GM11168 (cell line): ENCODE results near the gene CAMK4.

Experiments used
- in situ Hi-C: fragments of 300-500 bp; cut with MboI; formaldehyde crosslinking; loops from one replicate; pipeline ENCODE4 v1.12.0; 2022; ENCODE audit warnings: low sequenced_read_pairs; ENCODE audit not compliant: unreplicated experiment

Gene CAMK4

DNA sequence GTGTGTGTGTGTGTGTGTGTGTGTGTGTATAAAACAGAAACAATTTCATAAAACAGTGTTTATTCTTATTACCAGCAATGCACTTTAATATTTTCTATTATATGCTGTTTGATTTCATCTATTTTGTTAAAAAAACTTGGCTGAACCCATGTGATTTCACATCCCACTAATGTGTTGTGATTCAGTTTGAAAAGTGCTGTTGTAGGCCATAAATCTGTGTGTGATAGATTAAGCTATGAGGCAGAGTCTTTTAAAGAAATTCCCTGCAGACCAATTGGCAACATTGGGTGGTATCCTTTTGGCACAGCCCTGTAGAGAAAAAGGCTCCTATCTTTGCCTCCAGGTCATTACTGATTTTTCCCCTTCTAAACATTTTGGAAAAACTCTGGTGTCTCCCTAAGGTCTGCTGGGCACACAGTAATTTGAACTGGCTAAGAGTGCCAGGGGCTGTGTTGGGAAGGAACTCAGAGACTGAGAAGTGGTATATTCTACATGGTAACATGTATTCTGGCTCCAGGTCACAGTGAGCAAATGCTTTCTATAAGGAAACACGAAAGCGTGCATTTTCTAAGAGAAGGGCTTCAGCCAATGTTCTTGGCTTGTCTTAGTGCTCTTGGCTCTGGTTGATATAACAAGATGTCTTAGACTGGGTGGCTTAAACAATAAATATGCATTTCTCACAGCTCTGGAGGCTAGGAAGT is 4.5 kb downstream of the CAMK4 start:
- in situ Hi-C loops = loop anchor here (10.0 kb wide), 1 partner anchor 46 kb away; no protein-coding TSS in a partner anchor

DNA sequence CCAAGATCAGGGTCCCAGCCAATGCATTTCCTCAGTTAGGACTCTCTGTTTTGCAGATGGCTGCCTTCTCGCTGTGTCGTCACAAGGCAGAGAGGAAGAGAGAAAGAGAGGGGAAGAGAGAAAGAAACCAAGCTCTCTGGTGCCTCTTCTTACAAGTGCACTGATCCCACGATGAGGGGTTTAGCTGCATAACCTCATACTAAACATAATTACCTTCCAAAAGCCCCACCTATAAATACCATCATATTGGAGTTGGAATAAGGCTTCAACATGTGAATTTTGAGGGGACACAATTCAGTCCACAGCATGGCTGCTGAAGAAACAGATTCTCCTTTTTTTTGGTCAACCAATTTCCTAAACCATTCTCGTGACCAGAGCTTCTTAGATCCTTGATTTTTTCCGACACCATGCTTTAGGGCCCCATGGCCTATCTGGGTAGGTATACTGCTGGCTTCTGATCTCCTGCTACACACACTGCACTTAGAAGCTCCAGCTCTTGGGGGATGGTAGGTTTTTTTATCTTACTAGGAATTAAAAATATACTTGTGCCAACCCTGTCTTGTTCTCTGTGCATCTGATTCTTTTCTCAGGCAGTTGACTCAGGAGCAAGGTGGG is 5.1 kb downstream of the CAMK4 start:
- in situ Hi-C loops = loop anchor here (10.0 kb wide), 1 partner anchor 45 kb away; no protein-coding TSS in a partner anchor

DNA sequence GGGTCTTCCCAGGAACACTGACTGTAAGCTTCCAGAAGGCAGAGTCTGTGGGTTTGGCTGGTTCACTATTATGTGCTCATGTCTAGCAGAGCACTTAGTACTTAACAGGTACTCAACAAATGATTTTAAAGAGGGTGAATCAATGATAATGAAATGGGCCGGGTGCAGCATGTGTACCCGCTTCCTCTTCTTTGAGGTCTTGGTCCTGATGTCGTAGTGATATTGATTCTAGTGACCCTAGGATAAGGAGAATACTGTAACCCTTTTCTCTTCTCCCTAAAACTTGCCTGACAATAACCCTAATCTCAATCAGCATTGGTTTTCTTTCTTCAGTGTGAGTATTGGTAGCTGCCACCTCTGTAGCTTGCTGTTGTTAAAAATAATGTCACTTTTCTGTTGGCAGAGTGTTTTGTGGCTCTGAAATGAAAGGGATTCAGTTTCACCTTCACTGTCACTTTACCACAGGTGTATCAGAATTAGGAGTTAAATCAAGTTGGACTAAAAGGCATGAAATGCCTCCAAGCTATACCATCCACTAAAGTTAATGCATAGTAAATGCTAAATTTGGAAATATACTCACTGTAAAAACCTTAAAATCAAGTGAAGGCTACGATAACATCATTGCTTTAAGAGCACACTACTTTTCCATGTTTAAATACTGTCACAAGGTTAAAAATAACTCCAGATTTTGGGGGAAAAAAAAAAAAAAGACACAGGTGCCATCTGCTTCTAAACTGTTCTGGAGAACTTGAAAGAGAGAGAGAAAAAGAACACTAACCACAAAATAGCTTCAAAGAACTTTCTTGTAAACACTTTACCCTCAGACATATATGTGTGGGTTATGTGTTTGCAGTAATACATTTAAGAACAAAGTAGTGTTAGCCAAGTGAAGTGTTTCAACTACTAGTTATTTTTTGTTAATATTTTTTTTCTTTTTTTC is 6.0 kb downstream of the CAMK4 start:
- in situ Hi-C loops = loop anchor here (10.0 kb wide), 1 partner anchor 45 kb away; no protein-coding TSS in a partner anchor

DNA sequence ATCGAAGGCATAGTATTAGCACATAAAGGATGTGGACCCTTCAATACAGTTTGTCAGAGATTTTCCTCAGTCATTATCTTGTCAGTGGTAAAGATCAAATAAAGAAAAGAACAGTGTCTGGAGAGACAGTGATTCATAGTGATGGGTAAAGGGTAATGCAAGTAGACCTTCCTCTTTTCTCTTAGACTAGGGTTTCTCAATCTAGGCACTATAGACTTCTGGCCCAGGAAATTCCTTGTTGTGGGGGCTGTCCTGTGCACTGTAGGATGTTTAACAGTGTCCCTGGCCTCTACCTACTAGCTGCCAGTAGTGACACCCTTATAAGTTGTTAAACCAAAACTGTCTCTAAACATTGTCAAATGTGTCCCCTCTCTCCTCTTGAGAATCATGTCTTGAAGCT is 6.9 kb downstream of the CAMK4 start:
- in situ Hi-C loops = no loop called here

DNA sequence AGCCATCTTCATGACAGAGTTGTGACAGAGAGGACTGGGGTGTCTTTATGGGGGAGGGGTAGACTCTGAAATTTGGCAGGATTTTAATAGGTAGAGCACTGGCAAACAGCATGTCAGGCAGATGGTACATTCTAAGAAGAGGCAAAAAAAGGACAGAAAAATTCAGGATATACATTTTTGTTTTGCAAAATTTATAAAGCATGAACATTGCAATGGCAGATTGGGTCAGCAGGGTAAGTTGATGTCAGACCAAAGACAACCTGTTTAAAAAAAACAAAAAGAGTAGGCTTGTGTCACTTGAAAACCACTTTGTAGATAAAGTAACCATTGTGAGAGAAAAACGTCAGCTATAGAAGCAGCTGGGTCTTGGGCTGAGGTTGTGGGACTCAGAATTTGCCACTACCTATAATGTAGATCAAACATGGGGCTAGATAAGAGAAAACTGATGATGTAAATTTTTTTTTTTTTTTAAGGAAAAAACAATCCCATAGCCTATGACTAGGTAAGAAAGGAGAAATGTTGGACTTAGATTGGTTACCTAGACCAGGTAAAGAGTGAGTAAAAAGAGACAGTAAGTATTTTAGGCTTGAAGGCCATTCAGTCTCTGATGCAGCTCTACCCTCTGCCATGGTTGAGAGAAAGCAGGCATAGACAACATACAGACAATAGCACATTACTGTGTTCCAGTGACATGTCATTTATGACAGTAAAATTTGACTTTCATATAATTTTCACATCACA is 8.3 kb downstream of the CAMK4 start:
- in situ Hi-C loops = no loop called here

DNA sequence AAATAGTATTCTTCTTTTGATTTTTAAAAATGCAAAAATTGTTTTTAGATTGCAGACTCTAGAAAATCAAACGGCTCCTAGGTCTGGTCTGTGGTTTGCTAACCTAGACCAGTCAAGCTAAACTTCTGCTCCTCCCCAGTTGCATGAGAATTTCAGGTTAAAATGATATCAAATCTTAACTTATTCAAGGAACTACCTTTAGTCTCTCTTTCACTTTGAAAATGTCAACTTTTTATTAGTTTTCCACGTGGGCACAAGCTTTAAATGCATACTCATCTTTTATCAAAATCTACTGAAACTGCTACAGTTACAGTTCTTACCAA is 8.8 kb downstream of the CAMK4 start:
- in situ Hi-C loops = no loop called here

DNA sequence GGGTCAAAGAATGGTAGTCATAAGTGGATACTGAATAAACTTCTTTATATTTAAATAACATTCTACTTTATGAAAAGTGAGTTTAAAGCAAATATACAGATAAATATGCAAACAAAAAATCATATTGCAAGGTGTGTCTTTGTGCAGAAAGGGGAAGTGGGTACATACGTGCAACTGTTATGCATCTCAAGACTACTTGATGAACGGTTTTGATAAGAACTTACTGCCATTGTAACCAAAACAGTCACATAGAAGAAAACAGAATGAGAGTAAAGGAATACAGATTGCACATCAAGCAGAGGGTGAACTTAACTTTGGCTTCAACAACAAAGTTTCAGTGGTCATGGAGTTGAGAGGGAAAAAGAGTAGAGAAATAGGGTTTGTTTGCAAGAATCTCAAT is 9.9 kb downstream of the CAMK4 start:
- in situ Hi-C loops = no loop called here

DNA sequence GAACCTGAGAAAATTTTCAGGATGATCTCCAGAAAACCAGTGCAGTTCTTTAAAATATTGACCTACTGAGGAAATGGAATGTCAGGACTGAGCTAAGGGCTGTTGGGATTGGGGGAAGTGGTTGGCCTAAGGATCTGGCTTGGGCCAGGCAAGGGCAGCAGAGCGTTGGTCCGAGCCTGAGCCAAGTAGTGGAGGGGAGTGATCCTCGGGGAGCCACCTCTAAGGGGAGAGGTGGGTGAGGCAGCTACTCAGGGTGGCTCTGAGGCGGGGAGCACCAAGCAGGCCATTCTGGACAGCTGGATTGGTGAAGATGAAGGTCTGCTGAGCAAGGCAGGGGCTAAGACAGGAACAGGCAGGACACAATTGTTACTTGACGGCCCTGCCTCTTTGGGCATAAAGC is 11.5 kb downstream of the CAMK4 start:
- in situ Hi-C loops = no loop called here

DNA sequence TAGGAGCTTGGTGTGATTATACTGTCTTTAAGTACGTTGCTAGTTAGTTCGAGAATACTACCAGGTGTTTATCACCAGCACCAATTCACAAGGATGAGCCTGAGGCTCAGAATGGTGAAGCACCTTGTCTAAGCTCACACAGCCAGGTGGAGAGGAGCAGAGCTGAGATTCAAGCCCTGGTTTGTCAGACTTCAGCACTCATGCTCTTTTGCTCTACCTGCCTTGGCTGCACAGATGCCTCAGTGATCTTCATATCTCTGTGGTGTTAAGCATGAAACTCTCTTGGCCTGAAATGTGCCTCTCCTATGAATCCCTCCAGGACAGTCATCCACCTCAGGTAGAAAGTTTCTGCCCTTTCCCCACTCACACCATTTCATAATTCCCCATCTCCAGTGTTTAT is 12.2 kb downstream of the CAMK4 start:
- in situ Hi-C loops = no loop called here

DNA sequence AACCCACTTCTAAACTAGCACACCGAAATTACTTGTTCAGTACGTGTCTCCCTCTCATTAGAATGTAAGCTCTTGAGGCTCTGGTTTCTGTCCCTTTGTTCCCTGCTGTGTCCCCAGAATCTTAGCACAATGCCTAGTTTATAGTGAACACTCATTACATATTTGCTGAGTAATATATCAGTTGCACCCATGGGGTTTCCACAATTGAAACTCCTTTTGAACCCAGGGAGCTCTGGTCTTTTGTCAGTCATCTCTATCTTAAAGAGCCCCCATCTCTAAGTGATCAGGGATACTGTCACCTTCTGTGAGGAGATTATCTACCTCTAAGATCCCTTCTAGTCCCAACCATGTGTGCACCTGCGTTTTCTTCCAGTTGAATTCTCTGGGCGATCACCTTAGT is 12.8 kb downstream of the CAMK4 start:
- in situ Hi-C loops = no loop called here

DNA sequence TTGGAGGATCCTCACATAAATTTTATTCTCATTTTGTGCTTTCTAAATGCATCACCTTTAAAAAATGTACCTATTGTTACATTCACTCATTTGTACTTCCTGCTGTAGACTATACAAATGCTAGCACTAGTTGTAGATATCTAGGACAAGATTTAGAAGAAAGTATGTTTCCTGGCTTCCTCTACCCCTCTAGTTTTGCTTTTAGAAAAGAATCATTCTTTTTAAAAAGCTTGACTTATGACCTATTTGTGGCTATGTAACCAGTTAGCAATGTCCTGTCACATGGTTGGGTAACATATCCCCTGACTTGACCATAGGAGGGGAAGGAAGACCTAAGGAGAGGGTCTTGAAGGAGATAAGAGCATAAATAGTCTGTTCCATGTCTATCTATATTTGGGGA is 13.3 kb downstream of the CAMK4 start:
- in situ Hi-C loops = no loop called here

DNA sequence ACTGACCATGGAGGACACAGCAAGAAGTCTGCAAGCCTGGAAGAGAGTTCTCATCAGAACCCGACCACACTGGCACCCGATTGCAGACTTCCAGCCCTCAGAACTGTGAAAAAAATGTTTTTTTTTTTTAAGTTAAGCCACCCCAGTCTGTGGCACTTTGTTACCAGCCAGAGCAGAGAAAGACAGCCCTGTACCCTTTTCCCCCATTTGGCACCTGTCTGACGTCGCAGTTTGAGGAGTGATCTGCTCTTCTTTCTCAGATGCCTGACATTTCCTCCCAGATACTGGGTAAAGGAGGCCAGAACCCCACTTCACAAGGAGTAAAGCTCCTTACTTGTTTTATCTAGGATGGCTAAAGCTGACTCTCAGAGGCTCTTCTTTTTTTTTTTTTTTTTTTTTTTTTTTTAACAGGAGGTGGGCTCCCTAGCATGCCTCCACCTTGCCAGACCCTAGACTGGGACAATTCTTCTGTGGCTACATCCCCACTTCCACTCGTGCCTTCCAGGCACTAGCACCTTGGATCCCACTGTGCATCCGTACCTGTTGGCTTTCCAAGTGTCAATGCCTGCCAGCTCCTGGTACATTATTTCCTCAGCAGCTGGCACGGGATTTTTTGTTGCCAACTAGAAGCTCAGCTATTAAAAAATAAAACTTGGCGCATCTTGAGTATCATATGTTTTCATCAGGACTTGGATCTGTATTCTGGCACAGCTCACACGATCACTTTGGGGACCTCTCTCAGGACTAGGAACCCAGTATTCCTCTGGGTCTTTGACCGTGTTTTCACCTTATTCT is 14.4 kb downstream of the CAMK4 start:
- in situ Hi-C loops = no loop called here

DNA sequence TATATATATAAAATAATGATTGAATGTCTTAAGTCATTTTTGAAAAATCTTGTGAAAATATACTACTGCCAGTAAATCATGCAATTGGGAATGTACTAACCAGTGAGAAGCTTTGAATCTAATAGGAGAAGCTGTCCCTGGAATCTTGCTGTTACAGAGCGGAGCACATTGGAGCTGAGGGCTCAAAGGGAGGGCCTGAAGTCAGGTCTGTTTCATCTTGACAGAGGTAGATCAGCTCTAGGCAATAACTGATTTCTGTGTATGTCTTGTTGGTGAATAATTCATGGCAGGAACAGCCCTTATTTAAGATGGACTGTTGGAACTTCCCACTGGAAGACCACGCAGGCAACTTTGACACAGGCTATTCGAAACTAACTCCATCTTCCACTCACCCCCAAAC is 17.5 kb downstream of the CAMK4 start:
- in situ Hi-C loops = no loop called here

DNA sequence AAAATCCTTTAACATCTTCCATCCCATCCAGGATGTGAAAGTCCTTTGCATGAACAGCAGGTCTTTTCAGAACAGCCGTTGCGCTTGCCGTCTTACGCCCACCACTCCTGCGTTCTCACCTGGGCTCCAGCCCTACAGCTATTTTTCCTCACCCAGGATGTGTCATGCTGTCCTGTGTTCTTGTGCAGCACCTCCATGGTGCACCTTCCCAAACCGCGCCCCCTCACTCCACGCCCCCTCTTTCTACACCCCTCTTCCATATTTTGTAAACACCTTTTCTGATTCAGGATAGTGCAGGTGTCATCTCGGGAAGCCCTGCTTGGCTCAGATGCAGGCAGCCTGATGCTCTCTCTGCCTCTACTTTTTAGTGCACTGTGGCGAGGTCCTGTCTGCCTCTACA is 18.4 kb downstream of the CAMK4 start:
- in situ Hi-C loops = no loop called here

DNA sequence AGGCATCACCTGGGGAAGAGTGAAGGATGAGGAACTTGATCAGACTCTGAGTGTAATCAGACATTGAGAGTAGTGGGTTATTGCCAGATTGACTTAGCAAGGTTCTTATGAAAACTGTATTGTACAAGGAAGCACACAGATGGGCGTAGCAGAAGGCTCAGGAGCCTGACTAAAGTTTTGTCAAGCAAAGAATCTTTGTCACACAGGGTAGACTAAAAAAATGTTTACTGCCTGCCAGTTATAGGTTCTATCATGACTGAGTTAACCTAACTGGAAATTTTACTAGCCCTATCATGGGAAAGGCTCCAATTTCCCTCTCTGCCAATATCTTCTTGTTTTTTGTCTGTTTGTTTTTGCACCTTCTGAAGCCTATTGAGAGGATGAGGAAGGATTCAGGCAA is 19.1 kb downstream of the CAMK4 start:
- in situ Hi-C loops = no loop called here

DNA sequence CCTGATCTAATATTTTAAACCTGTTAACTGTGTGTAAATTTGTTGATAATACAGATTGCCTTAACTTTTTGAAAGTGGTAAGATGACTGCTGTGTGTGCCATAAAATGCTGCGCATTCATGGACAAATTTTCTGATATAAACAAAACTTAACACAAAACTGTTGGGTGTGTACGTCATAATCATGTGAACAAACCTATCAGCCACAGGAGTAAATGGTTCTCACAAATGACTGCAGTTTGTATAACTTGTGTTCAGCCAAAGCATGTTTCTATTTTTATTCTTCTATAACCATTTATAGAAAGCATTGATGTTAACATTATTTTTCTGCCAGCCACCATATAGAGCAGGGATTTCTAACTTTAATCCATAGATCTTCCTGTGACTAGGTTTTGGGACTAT is 21.5 kb downstream of the CAMK4 start:
- in situ Hi-C loops = no loop called here

DNA sequence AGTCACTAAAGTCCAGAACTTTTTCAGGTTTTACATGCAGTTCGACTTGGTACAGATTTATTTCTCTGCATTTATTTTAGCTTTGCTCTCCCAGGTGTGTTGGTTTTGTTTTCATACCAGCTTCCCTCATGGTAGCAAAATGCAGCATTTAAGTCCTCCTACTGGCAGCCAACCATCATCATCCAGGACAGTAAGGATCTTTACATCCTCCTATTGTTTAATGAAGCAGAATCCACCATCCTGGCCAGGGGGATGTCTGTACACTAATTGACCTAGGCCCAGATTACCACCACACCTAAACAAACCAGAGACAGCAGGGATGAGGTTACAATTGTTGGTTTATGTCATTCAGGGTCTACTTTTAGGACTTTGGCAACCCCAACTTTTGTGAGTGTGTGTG is 22.3 kb downstream of the CAMK4 start:
- in situ Hi-C loops = no loop called here

DNA sequence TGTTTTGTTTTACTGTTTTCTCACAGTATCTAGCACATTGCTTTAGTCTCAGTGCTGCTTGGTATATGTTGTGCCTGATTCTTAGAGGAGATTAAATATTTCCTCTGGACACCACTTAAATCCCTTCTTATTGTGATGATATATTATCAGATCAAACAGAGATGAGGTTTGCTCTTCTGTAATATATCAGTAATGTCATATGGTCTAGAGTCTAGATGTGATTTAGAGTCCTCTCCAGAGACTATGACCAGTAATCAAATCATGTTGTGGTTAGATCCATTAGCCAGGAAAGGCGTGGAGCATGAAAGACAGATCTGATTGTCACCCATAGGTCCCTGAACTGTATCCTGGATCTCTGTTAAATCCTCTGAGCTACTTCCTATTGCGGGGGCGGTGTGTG is 24.4 kb downstream of the CAMK4 start:
- in situ Hi-C loops = no loop called here

DNA sequence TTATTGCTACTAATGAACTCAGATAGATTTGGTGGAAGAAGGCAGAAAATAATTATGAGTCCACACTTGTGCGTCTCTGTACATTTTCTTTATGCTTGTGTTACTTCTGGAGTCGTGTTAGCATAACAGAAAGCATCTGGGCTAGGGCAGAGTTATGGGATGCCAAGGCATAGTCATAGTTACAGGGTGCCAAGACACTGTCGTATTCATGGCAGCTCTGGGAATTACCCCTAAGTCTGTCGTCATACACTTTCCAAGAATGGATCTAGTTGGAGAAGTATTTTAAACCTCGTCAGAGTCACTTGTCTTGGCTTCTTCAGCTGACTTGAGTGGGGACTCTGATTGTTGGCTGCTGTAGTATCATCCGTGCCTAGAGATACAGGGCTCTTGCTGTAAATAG is 27.7 kb downstream of the CAMK4 start:
- in situ Hi-C loops = loop anchor here (25.0 kb wide), 1 partner anchor 490 kb away; no protein-coding TSS in a partner anchor
